Measurements from ENCODE around the gene GRIN3B.

GRCh38 chr19:1049800-1050199 is 49.6 kb downstream of the GRIN3B start:
- TF ChIP-seq CTCF (IDR thresholded peaks at IDR 0.05), result no peak
- TF ChIP-seq POLR2A (IDR thresholded peaks at IDR 0.05), result no peak

Measured in uterus (tissue), 2 donors.